ENCODE measurements around the gene INF2.

The INF2 gene

GRCh38 chr14:104757681-104758392 lies 68.4 kb downstream of the INF2 start:
- no peak overlapping the region for H3K4me3 ChIP-seq (ENCODE audit: low read length)
- DNase-seq (ENCODE audit: low read depth), result no peak
- no peak for TF ChIP-seq CTCF (IDR thresholded peaks at IDR 0.05; ENCODE audit: insufficient read depth, low read depth, low read length, missing control alignments)

GRCh38 chr14:104758981-104759969 lies 69.9 kb downstream of the INF2 start:
- DNase-seq (ENCODE audit: low read depth), result no peak
- no peak for TF ChIP-seq CTCF (IDR thresholded peaks at IDR 0.05; ENCODE audit: insufficient read depth, low read depth, low read length, missing control alignments)
- H3K4me3 ChIP-seq (ENCODE audit: low read length), result no peak overlapping the region

- no peak for DNase-seq (ENCODE audit: low read depth)
- H3K4me3 ChIP-seq (ENCODE audit: low read length), result no peak overlapping the region
- no peak for TF ChIP-seq CTCF (IDR thresholded peaks at IDR 0.05; ENCODE audit: insufficient read depth, low read depth, low read length, missing control alignments)
These were observed 76.1 kb downstream of the INF2 start for GRCh38 chr14:104765517-104765916.

GRCh38 chr14:104766256-104766862 lies 76.9 kb downstream of the INF2 start:
- DNase-seq (ENCODE audit: low read depth), result no peak
- H3K4me3 ChIP-seq (ENCODE audit: low read length), result no peak overlapping the region
- no peak for TF ChIP-seq CTCF (IDR thresholded peaks at IDR 0.05; ENCODE audit: insufficient read depth, low read depth, low read length, missing control alignments)

- no peak for DNase-seq (ENCODE audit: low read depth)
- H3K4me3 ChIP-seq (ENCODE audit: low read length), result no peak overlapping the region
- no peak for TF ChIP-seq CTCF (IDR thresholded peaks at IDR 0.05; ENCODE audit: insufficient read depth, low read depth, low read length, missing control alignments)
These were observed 77.6 kb downstream of the INF2 start for GRCh38 chr14:104766863-104767633.

- no peak for TF ChIP-seq CTCF (IDR thresholded peaks at IDR 0.05; ENCODE audit: insufficient read depth, low read depth, low read length, missing control alignments)
- H3K4me3 ChIP-seq (ENCODE audit: low read length), result no peak overlapping the region
- DNase-seq (ENCODE audit: low read depth), result no peak
These were observed 78.2 kb downstream of the INF2 start for GRCh38 chr14:104767634-104767918.
